Testis (tissue), 2 donors: Measurements from ENCODE around the gene C15orf62.

Experiments used
- CTCF ChIP-seq, 3 experiments: fragments of 450-650 bp in 2 of 3; fragments of 200-600 bp in 1 of 3; sonication (generic) in 1 of 3; IDR thresholded peaks; one replicate each; pipeline ENCODE4 v1.5.1; 2016 to 2019; ENCODE audit warnings: antibody characterized with exemption in 3 of 3, mild to moderate bottlenecking in 2 of 3, moderate library complexity in 1 of 3
- POLR2A ChIP-seq: fragments of 450-650 bp; IDR thresholded peaks from one replicate; pipeline ENCODE4 v1.6.1; 2017; ENCODE audit warnings: antibody characterized with exemption, mild to moderate bottlenecking, moderate library complexity

- TF ChIP-seq CTCF (IDR thresholded peaks at IDR 0.05) (no peak), POLR2A (no peak)
Observed at GRCh38 chr15:40796512-40796911, 26.7 kb downstream of the C15orf62 start.
